ENCODE results near the gene MAGI1.

MAGI1 gene

DNA sequence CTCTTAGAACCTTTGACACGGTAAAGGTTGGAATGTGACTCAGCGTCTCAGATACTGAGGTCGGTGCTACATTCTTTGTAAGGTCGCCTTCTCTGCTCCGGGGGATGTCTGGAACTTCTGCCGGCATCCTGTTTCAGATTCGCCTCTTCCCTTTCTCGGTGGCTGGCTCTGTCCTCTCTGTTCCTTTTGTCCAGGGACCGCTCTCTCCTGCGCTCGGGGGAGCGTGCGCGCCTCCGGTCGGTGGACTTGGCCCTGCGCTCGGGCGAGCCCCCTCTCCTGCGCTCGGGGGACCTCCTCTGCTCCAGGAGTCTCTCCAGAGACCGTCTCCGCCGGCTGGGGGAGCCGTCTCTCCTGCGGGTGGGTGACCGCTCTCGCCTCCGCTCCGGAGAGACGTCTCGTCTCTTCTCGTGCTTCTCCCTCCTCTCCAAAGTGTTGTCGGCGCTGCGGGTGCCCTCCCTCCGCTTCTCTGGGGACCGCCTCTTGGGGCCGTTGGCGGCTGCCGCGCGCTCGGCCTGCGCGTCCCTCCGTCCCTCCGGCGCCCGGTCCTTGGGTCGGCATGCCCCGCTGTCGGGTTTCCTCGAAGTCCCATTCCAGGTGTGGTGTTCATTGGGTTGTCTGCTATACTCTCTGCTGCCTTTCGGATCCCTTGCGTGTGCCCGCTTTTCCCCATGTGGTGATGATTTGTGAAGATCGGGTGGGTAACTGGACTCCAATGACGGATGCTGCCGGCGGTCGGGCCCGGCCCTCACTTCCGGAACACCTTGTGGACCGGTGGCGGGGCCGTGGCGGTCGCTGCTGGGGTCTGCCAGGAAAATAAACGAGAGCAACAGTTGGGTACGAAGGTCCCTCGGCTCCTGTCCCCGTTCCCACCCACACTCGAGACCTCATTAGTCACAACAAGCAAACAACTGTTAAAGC is 682.1 kb downstream of the MAGI1 start:
- no peak for DNase-seq (ENCODE audit: insufficient read length)
- FAIRE-seq = no peak
- TF ChIP-seq TAF1 (IDR thresholded peaks at IDR 0.05; ENCODE audit: borderline replicate concordance, low read depth, low read length) (no peak), POLR2AphosphoS5 (IDR thresholded peaks at IDR 0.05; ENCODE audit: low read depth, low read length) (no peak), POLR2A (IDR thresholded peaks at IDR 0.05; ENCODE audit: low read depth, low read length) (no peak)

DNA sequence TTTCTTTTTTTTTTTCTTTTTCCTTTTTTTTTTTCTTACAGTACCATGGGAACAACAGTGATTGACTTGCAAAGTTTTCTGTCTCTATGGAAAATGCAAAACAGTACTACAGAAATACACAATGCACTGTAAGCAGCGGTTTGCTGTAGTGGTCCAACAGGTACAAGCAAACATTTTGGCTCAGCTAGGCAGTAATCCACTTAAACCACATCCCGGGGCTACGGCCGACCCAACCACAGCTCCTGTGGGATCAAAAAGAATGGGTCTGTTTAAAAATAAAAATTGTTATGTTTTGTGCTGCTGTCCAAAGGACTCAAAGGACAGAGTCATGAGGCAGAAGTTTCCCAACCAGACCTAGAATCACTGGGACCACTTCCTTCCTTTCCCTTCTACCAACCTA is 683.8 kb downstream of the MAGI1 start:
- FAIRE-seq (no peak), DNase-seq (ENCODE audit: insufficient read length) (no peak)
- TF ChIP-seq TAF1 (IDR thresholded peaks at IDR 0.05; ENCODE audit: borderline replicate concordance, low read depth, low read length) (no peak), POLR2A (IDR thresholded peaks at IDR 0.05; ENCODE audit: low read depth, low read length) (no peak)

GRCh38 chr3:65352951-65353350 is 685.8 kb downstream of the MAGI1 start:
- DNase-seq (ENCODE audit: insufficient read length) (no peak), FAIRE-seq (no peak)
- TF ChIP-seq POLR2AphosphoS5 (IDR thresholded peaks at IDR 0.05; ENCODE audit: low read depth, low read length) (no peak), TAF1 (IDR thresholded peaks at IDR 0.05; ENCODE audit: borderline replicate concordance, low read depth, low read length) (no peak), POLR2A (IDR thresholded peaks at IDR 0.05; ENCODE audit: low read depth, low read length) (no peak)

DNA sequence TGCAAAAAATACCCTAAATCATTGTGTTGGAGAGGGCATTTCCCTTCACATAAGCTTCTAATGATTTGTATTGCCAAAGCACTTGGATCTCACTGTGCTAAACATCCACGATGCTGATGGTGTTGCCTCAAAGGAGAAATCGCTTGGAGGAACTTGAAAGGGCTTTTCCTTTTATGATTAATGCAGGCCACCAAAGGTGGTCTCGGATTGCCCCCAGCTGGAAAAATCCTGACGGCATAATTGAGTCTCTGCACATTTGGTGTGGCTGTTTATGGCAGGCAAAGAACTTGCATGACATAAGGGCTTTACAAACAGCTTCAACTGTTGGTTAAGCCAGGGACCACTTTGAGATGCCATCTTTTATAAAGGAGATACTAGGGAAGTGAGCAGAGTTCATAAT is 687.0 kb downstream of the MAGI1 start:
- FAIRE-seq (no peak), DNase-seq (ENCODE audit: insufficient read length) (no peak)
- TF ChIP-seq TAF1 (IDR thresholded peaks at IDR 0.05; ENCODE audit: borderline replicate concordance, low read depth, low read length) (no peak), POLR2A (IDR thresholded peaks at IDR 0.05; ENCODE audit: low read depth, low read length) (no peak), POLR2AphosphoS5 (IDR thresholded peaks at IDR 0.05; ENCODE audit: low read depth, low read length) (no peak)

GRCh38 chr3:65350801-65351476 is 687.8 kb downstream of the MAGI1 start:
- TF ChIP-seq POLR2AphosphoS5 (IDR thresholded peaks at IDR 0.05; ENCODE audit: low read depth, low read length) (no peak), POLR2A (IDR thresholded peaks at IDR 0.05; ENCODE audit: low read depth, low read length) (no peak), TAF1 (IDR thresholded peaks at IDR 0.05; ENCODE audit: borderline replicate concordance, low read depth, low read length) (no peak)
- DNase-seq (ENCODE audit: insufficient read length) = no peak
- no peak for FAIRE-seq

DNA sequence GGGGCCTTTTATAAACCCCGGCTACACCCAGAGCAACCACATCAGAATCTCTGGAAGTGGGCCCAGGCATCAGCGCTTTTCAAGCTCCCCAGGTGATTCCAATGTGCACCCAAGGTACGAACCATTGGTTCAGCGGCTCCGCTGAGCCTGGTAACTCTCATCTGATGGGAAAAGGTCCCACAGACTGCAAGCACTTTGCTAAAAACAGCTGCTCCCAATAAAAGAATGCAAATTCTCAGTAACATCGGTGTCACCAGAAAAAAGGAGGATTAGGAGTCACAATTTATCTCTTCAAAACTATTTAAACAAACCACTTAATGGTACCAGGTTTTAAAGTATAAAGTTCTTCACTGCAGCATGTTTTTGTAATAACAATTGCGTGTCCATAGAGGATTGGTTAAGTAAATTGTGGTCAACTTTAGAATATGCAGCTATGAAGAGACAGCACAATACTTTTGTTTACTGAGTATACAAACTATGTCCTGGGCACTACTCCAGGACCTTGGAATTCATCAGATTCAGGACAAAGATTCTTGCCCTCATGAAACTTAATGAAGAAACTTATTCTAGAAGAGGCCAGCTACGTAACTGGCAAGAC is 690.2 kb downstream of the MAGI1 start:
- no peak for TF ChIP-seq POLR2AphosphoS5 (IDR thresholded peaks at IDR 0.05; ENCODE audit: low read depth, low read length)
- no peak for TF ChIP-seq TAF1 (IDR thresholded peaks at IDR 0.05; ENCODE audit: borderline replicate concordance, low read depth, low read length)
- no peak for TF ChIP-seq POLR2A (IDR thresholded peaks at IDR 0.05; ENCODE audit: low read depth, low read length)
- DNase-seq (ENCODE audit: insufficient read length) = no peak

DNA sequence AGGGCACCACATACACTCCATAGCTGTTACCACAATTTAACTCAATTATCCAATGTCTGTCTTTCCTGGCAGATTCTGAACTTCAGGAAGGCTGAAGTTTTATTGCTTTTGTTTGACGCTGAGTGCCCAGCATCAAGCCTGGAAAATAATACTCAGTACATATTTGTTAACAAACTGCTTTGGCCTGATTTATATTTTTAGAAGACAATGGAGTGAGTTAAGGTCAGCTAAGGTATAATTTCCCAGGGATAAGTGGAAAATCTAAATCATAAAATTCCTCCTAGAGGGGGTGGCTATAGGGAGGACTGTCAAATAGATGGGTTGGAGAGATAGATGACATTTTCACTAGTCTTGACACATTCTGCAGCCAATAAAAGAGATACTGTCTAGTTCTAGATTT is 691.6 kb downstream of the MAGI1 start:
- TF ChIP-seq TAF1 (IDR thresholded peaks at IDR 0.05; ENCODE audit: borderline replicate concordance, low read depth, low read length) (no peak), POLR2A (IDR thresholded peaks at IDR 0.05; ENCODE audit: low read depth, low read length) (no peak), POLR2AphosphoS5 (IDR thresholded peaks at IDR 0.05; ENCODE audit: low read depth, low read length) (no peak)
- DNase-seq (ENCODE audit: insufficient read length) (no peak), FAIRE-seq (no peak)

More for the DNA sequence above, 690.2 kb downstream of the MAGI1 start:
- FAIRE-seq = no peak

- no peak for DNase-seq (ENCODE audit: insufficient read length)
Measured at GRCh38 chr3:65344846-65345245, 693.9 kb downstream of the MAGI1 start.

GRCh38 chr3:65344444-65344843 is 694.3 kb downstream of the MAGI1 start:
- TF ChIP-seq POLR2AphosphoS5 (IDR thresholded peaks at IDR 0.05; ENCODE audit: low read depth, low read length) = no peak
- no peak for TF ChIP-seq POLR2A (IDR thresholded peaks at IDR 0.05; ENCODE audit: low read depth, low read length)
- no peak for TF ChIP-seq TAF1 (IDR thresholded peaks at IDR 0.05; ENCODE audit: borderline replicate concordance, low read depth, low read length)
- FAIRE-seq (no peak), DNase-seq (ENCODE audit: insufficient read length) (no peak)

More at GRCh38 chr3:65344846-65345245, 693.9 kb downstream of the MAGI1 start:
- FAIRE-seq = no peak
- TF ChIP-seq POLR2A (IDR thresholded peaks at IDR 0.05; ENCODE audit: low read depth, low read length) = no peak
- no peak for TF ChIP-seq TAF1 (IDR thresholded peaks at IDR 0.05; ENCODE audit: borderline replicate concordance, low read depth, low read length)
- TF ChIP-seq POLR2AphosphoS5 (IDR thresholded peaks at IDR 0.05; ENCODE audit: low read depth, low read length) = no peak

GRCh38 chr3:65343736-65344135 is 695.0 kb downstream of the MAGI1 start:
- FAIRE-seq (no peak), DNase-seq (ENCODE audit: insufficient read length) (no peak)
- no peak for TF ChIP-seq POLR2A (IDR thresholded peaks at IDR 0.05; ENCODE audit: low read depth, low read length)
- TF ChIP-seq POLR2AphosphoS5 (IDR thresholded peaks at IDR 0.05; ENCODE audit: low read depth, low read length) = no peak
- no peak for TF ChIP-seq TAF1 (IDR thresholded peaks at IDR 0.05; ENCODE audit: borderline replicate concordance, low read depth, low read length)

DNA sequence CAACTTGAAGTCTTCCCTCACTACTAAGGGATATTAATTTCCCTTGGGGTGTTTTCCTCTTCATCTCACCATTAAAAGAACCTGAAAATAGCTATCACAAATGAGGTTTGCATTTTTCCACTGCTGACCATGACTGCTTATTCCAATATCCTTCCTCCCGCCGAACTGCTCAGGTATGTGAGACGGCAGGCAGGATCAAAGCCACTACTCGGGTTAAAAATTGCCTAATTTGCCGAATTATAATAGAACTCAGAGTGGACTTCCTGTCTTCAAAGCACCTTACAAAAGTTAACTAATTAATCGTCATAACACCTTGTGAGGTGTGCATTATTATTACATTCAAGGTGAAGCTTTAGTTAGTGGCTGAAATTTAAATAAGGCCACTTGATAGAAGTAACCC is 695.7 kb downstream of the MAGI1 start:
- DNase-seq (ENCODE audit: insufficient read length) (no peak), FAIRE-seq (no peak)
- TF ChIP-seq POLR2A (IDR thresholded peaks at IDR 0.05; ENCODE audit: low read depth, low read length) (no peak), TAF1 (IDR thresholded peaks at IDR 0.05; ENCODE audit: borderline replicate concordance, low read depth, low read length) (no peak), POLR2AphosphoS5 (IDR thresholded peaks at IDR 0.05; ENCODE audit: low read depth, low read length) (no peak)

Measured in GM12892 (cell line).